HCT116 (cell line): Measurements from ENCODE around the gene NUDT22. TPM values are rescaled to one million over a fixed set of nuclear protein-coding genes. Genes with fewer than 3 reads are reported as not detected.
A peak's percentile ranks its signal among the peaks of the same experiment; 100 is the strongest.

ENCODE experiments used
- ATAC-seq: fragments of 200-7000 bp; cut with Tn5 transposase; 2 replicates; pipeline ENCODE4 v1.9.1; 2020; ENCODE audit warnings: mild to moderate bottlenecking, moderate library complexity
- BruUV-seq: library from RNA; stranded (reverse); fragments of 400-500 nt; replicated peaks from 2 replicates; lab custom pipeline; 2021; lab: Mats Ljungman, UMichigan
- CTCF ChIA-PET: fragments of 300-600 bp; sonication (Branson Sonifier 250); formaldehyde crosslinking; loops from one replicate; lab custom pipeline; 2021; ENCODE audit warnings: antibody characterized with exemption; lab: Charles Lee
- POLR2A ChIA-PET: fragments of 300-600, 350-600 bp; sonication (Branson Sonifier 250); formaldehyde crosslinking; loops from one replicate; lab custom pipeline; 2021; ENCODE audit warnings: antibody characterized with exemption; lab: Charles Lee
- RAD21 ChIA-PET, 2 experiments: fragments of 300-600 bp; sonication (Branson Sonifier 250); formaldehyde crosslinking; loops; one replicate each; lab custom pipeline; 2023; ENCODE audit warnings: low total read pairs in 2 of 2; ENCODE audit not compliant: uncharacterized antibody in 2 of 2, unreplicated experiment in 2 of 2, low non-redundant PET in 1 of 2; lab: Charles Lee
- DNase-seq: peaks from one replicate; pipeline ENCODE4 v3.0.0-alpha.2; 2010; ENCODE audit warnings: low read depth, low spot score
- H2AFZ ChIP-seq: fragments of 200-600 bp; shearing (Covaris generic), sonication (generic); 2 replicates; pipeline ENCODE4 v1.6.1; 2017; ENCODE audit warnings: low read depth, mixed run types, mixed read lengths, antibody characterized with exemption, low read length; ENCODE audit not compliant: poor library complexity, severe bottlenecking
- H3K27ac ChIP-seq: 2 replicates; pipeline ENCODE4 v1.5.1; 2012; ENCODE audit warnings: low read depth, low read length
- H3K27me3 ChIP-seq: fragments of 200-600 bp; sonication (generic); 2 replicates; pipeline ENCODE4 v1.6.1; 2016; ENCODE audit warnings: mixed run types, low read length, mixed read lengths; ENCODE audit not compliant: insufficient read depth
- H3K36me3 ChIP-seq, 2 experiments: fragments of 200-500 bp in 1 of 2; fragments of 200-600 bp in 1 of 2; sonication (Bioruptor generic) in 1 of 2; sonication (generic) in 1 of 2; 2 replicates each; pipeline versions ENCODE4 v1.5.1 to v1.6.1; 2014 to 2016; ENCODE audit warnings: low read length in 2 of 2, inconsistent platforms in 1 of 2, mixed read lengths in 1 of 2, mixed run types in 1 of 2; ENCODE audit not compliant: insufficient read depth in 2 of 2, control insufficient read depth in 1 of 2
- H3K4me1 ChIP-seq, 2 experiments: fragments of 200-600 bp in 1 of 2; sonication (generic) in 1 of 2; 2 replicates each; pipeline versions ENCODE4 v1.5.1 to v1.6.1; 2012 to 2017; ENCODE audit warnings: low read length in 2 of 2, inconsistent platforms in 1 of 2, mild to moderate bottlenecking in 1 of 2, mixed read lengths in 1 of 2, mixed run types in 1 of 2, moderate library complexity in 1 of 2; ENCODE audit not compliant: insufficient read depth in 2 of 2, control insufficient read depth in 1 of 2
- H3K4me2 ChIP-seq: fragments of 200-600 bp; sonication (generic); 2 replicates; pipeline ENCODE4 v1.6.1; 2017; ENCODE audit warnings: mixed run types, low read length, mixed read lengths
- H3K4me3 ChIP-seq, 2 experiments: fragments of 200-600 bp in 1 of 2; sonication (generic) in 1 of 2; replicated peaks in 1 of 2; 2 replicates each; pipeline ENCODE4 v1.5.1; 2011 to 2016; ENCODE audit warnings: low read length in 2 of 2, control low read depth in 1 of 2, low read depth in 1 of 2, mild to moderate bottlenecking in 1 of 2, mixed read lengths in 1 of 2, mixed run types in 1 of 2
- H3K79me2 ChIP-seq: fragments of 200-600 bp; sonication (generic); 2 replicates; pipeline ENCODE4 v1.6.1; 2017; ENCODE audit warnings: mild to moderate bottlenecking, mixed run types, low read length, moderate library complexity, mixed read lengths; ENCODE audit not compliant: insufficient read depth
- H3K9ac ChIP-seq: fragments of 200-600 bp; sonication (generic); 2 replicates; pipeline ENCODE4 v1.6.1; 2016; ENCODE audit warnings: low read length, mixed read lengths
- H3K9me2 ChIP-seq: fragments of 200-600 bp; sonication (generic), shearing (Covaris generic); 2 replicates; pipeline ENCODE4 v1.6.1; 2017; ENCODE audit warnings: mixed run types, mild to moderate bottlenecking, moderate library complexity; ENCODE audit not compliant: insufficient read depth
- H3K9me3 ChIP-seq, 2 experiments: fragments of 200-500 bp in 1 of 2; fragments of 200-600 bp in 1 of 2; sonication (Bioruptor generic) in 1 of 2; sonication (generic) in 1 of 2; 2 replicates each; pipeline ENCODE4 v1.6.1; 2014 to 2017; ENCODE audit warnings: low read length in 2 of 2, mixed read lengths in 2 of 2, inconsistent platforms in 1 of 2, low read depth in 1 of 2, mild to moderate bottlenecking in 1 of 2, mixed run types in 1 of 2, moderate library complexity in 1 of 2; ENCODE audit not compliant: control insufficient read depth in 1 of 2, insufficient read depth in 1 of 2
- H4K20me1 ChIP-seq: fragments of 200-600 bp; sonication (generic), shearing (Covaris generic); 2 replicates; pipeline ENCODE4 v1.6.1; 2017; ENCODE audit warnings: mixed run types, mild to moderate bottlenecking, moderate library complexity; ENCODE audit not compliant: insufficient read depth
- CBX3 ChIP-seq: IDR thresholded peaks from 2 replicates; pipeline ENCODE4 v1.6.1; 2012; ENCODE audit warnings: low read depth
- CTCF ChIP-seq, 3 experiments: fragments of 200-600 bp in 1 of 3; sonication (generic) in 1 of 3; IDR thresholded peaks in 2 of 3; conservative IDR thresholded peaks in 1 of 3; 2 replicates each; pipeline ENCODE4 v1.5.1; 2012 to 2017; ENCODE audit warnings: low read depth in 2 of 3, low read length in 2 of 3, antibody characterized with exemption in 1 of 3, borderline replicate concordance in 1 of 3, control low read depth in 1 of 3, mild to moderate bottlenecking in 1 of 3, mixed read lengths in 1 of 3, mixed run types in 1 of 3, moderate library complexity in 1 of 3; ENCODE audit not compliant: insufficient read depth in 1 of 3
- POLR2A ChIP-seq: IDR thresholded peaks from 2 replicates; pipeline ENCODE4 v1.7.0; 2011; ENCODE audit warnings: borderline replicate concordance; ENCODE audit not compliant: insufficient read depth, insufficient read length; ENCODE audit errors: extremely low read depth
- POLR2AphosphoS5 ChIP-seq: IDR thresholded peaks from 2 replicates; pipeline ENCODE4 v1.6.1; 2011; ENCODE audit warnings: mild to moderate bottlenecking, low read depth, low read length, moderate library complexity
- SIN3A ChIP-seq: IDR thresholded peaks from 2 replicates; pipeline ENCODE4 v1.6.1; 2012; ENCODE audit warnings: low read depth
- SP1 ChIP-seq: IDR thresholded peaks from 2 replicates; pipeline ENCODE4 v1.6.1; 2012; ENCODE audit warnings: low read depth
- SRF ChIP-seq: IDR thresholded peaks from 2 replicates; pipeline ENCODE4 v1.6.1; 2012; ENCODE audit warnings: low read depth
- TCF7L2 ChIP-seq: IDR thresholded peaks from 2 replicates; pipeline ENCODE4 v1.7.0; 2011; ENCODE audit warnings: borderline replicate concordance, inconsistent platforms; ENCODE audit not compliant: insufficient read depth, insufficient read length; ENCODE audit errors: extremely low read depth
- YY1 ChIP-seq: IDR thresholded peaks from 2 replicates; pipeline ENCODE4 v1.6.1; 2011; ENCODE audit warnings: low read length, low read depth, moderate library complexity, mild to moderate bottlenecking; ENCODE audit not compliant: insufficient replicate concordance; ENCODE audit errors: extremely low read depth
- intact Hi-C: fragments of 100-400 bp; cut with micrococcal nuclease; formaldehyde crosslinking; loops from 2 replicates; pipeline ENCODE4 v1.10.0; 2022
- total RNA-seq: library from RNA; stranded (reverse); gene quantifications from one replicate; pipeline ENCODE4 v1.2.1, GENCODE V29; 2021; ENCODE audit not compliant: unreplicated experiment
- TF ChIP-seq, protein P1 (sequence below): IDR thresholded peaks from 2 replicates; pipeline ENCODE4 v1.6.1; 2012; ENCODE audit warnings: low read depth

NUDT22 gene
- total RNA-seq, 1 experiment from 2014 or later, result 70.9 TPM

DNA sequence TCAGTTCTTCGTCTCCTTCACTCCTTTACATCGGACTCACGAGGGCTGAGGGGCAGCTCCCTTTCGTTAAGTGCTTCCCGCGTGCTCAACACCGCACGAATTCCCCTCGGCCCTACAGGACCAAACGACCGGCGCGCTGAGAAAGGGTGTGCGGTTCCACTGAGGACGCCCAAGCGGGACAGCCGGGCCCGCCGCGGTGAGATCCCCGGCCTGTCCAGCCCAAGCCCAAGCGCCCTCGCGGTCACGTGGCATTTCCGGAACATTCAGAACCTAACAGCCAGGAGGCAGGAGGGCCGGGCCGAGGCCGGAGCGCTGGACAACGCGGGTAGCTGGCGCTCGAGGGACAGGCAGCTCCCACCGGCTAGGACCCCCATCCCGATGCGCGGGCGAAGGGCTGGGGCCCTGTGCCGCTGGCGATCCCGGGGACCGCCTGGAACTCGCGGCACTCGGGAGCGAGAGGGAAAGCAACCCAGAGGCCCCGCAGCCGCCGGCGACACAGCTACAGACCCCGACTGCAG is 40.8 kb upstream of the NUDT22 start (continued):
- TF ChIP-seq, protein P1, sequence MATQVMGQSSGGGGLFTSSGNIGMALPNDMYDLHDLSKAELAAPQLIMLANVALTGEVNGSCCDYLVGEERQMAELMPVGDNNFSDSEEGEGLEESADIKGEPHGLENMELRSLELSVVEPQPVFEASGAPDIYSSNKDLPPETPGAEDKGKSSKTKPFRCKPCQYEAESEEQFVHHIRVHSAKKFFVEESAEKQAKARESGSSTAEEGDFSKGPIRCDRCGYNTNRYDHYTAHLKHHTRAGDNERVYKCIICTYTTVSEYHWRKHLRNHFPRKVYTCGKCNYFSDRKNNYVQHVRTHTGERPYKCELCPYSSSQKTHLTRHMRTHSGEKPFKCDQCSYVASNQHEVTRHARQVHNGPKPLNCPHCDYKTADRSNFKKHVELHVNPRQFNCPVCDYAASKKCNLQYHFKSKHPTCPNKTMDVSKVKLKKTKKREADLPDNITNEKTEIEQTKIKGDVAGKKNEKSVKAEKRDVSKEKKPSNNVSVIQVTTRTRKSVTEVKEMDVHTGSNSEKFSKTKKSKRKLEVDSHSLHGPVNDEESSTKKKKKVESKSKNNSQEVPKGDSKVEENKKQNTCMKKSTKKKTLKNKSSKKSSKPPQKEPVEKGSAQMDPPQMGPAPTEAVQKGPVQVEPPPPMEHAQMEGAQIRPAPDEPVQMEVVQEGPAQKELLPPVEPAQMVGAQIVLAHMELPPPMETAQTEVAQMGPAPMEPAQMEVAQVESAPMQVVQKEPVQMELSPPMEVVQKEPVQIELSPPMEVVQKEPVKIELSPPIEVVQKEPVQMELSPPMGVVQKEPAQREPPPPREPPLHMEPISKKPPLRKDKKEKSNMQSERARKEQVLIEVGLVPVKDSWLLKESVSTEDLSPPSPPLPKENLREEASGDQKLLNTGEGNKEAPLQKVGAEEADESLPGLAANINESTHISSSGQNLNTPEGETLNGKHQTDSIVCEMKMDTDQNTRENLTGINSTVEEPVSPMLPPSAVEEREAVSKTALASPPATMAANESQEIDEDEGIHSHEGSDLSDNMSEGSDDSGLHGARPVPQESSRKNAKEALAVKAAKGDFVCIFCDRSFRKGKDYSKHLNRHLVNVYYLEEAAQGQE, result no peak
- TF ChIP-seq CBX3 (no peak), TCF7L2 (no peak)

- peaks cover 8 to 19% of the 10 kb centered on the region in 2 experiments; a peak in 3 of 4 replicates for H3K36me3 ChIP-seq
- peak; percentile 100 for DNase-seq
- peaks cover 26% of the 10 kb centered on the region for H3K79me2 ChIP-seq
- H3K4me1 ChIP-seq, result peaks cover 26 to 48% of the 10 kb centered on the region in 2 experiments
- POLR2A ChIA-PET, result interaction anchor here (0.6 to 1.8 kb wide), 19 partner anchors 10 to 488 kb away, joined by 3 to 12 read pairs (median 4); partner anchors contain the start of genes ESRRA, PRDX5 and TRMT112
- TF ChIP-seq SP1 (no peak), SRF (no peak), CTCF (IDR thresholded peaks at IDR 0.05 in 2 of 3, conservative IDR thresholded peaks at IDR 0.05 in 1 of 3; ENCODE audit: borderline replicate concordance in 1 of 3, insufficient read depth in 1 of 3, low read depth in 2 of 3, low read length in 2 of 3) (peak in 2 of 3 experiments; percentile 15 to 29; a peak in 1 of 6 replicates), POLR2AphosphoS5 (peak; percentile 86), POLR2A (peak; percentile 39), YY1 (no peak), SIN3A (no peak)
- TF ChIP-seq, protein P1, result no peak
- no TSS peak for BruUV-seq
- no peak within 1 kb of the TSS for H2AFZ ChIP-seq
- peaks cover 12% of the 10 kb centered on the region for H4K20me1 ChIP-seq
- peak within 1 kb of the TSS; percentile 90 for H3K27ac ChIP-seq
- RAD21 ChIA-PET, result interaction anchor here (0.8 to 1.0 kb wide), 2 partner anchors 19 to 40 kb away, joined by 3 read pairs; partner anchors contain the start of genes NUDT22 (in 1 of the 2) and TRPT1 (in 1 of the 2)
- no peaks in the 10 kb centered on the region for H3K9me2 ChIP-seq
- peak within 1 kb of the TSS; percentile 87 for H3K9ac ChIP-seq
- intact Hi-C loops, result loop anchor here (5.0 kb wide), 1 partner anchor 116 kb away; the partner anchor contains the start of gene CATSPERZ
- H3K4me2 ChIP-seq, result peak within 1 kb of the TSS; percentile 90
- peak within 1 kb of the TSS; percentile 81 to 88 for H3K4me3 ChIP-seq
- peak; percentile 87 for ATAC-seq
- no peaks in the 10 kb centered on the region for H3K9me3 ChIP-seq
- CTCF ChIA-PET, result interaction anchor here (1.0 to 2.3 kb wide), 5 partner anchors 19 to 170 kb away, joined by 3 to 15 read pairs (median 3); no protein-coding TSS in a partner anchor
- no peaks in the 10 kb centered on the region for H3K27me3 ChIP-seq
Measured at GRCh38 chr11:64185693-64186491, 40.2 kb upstream of the NUDT22 start, which contains the start of gene STIP1. STIP1 (plus strand) TSS chr11:64186171; CDS start chr11:64186262, 91 bp downstream.
